Sigmoid colon (tissue), 4 donors: ENCODE data around the gene TENM4.

Experiments used
- CTCF ChIP-seq, 4 experiments: fragments of 450-650 bp in 3 of 4; fragments of 200-600 bp in 1 of 4; IDR thresholded peaks; one replicate each; pipeline ENCODE4 v1.5.1; 2016 to 2019; ENCODE audit warnings: antibody characterized with exemption in 4 of 4, mild to moderate bottlenecking in 3 of 4, moderate library complexity in 2 of 4
- POLR2A ChIP-seq, 2 donors: fragments of 450-650 bp; IDR thresholded peaks; one replicate each; pipeline ENCODE4 v1.6.1; 2016; ENCODE audit warnings: antibody characterized with exemption in 2 of 2, mild to moderate bottlenecking in 2 of 2, moderate library complexity in 2 of 2
- POLR2AphosphoS5 ChIP-seq, 4 donors: sonication (generic); formaldehyde crosslinking; IDR thresholded peaks; one replicate each; pipeline ENCODE4 v1.6.1; 2017; ENCODE audit warnings: antibody characterized with exemption in 4 of 4

GRCh38 chr11:78633516-78634310 is 807.1 kb downstream of the TENM4 start:
- TF ChIP-seq POLR2A (IDR thresholded peaks at IDR 0.05), result no peak
- TF ChIP-seq CTCF (IDR thresholded peaks at IDR 0.05), result no peak
- no peak for TF ChIP-seq POLR2AphosphoS5 (IDR thresholded peaks at IDR 0.05)
